CMK (cell line): ENCODE measurements around the gene PPM1G.
"Not testable (repeated sequence)": the region's sequence is repeated elsewhere in the genome, so short reads cannot be mapped to it uniquely, and the experiment has no call there.

Source experiments
- DNase-seq: peaks from one replicate; pipeline ENCODE4 v3.0.0-alpha.2; 2010; ENCODE audit warnings: low read depth

PPM1G gene, protein sequence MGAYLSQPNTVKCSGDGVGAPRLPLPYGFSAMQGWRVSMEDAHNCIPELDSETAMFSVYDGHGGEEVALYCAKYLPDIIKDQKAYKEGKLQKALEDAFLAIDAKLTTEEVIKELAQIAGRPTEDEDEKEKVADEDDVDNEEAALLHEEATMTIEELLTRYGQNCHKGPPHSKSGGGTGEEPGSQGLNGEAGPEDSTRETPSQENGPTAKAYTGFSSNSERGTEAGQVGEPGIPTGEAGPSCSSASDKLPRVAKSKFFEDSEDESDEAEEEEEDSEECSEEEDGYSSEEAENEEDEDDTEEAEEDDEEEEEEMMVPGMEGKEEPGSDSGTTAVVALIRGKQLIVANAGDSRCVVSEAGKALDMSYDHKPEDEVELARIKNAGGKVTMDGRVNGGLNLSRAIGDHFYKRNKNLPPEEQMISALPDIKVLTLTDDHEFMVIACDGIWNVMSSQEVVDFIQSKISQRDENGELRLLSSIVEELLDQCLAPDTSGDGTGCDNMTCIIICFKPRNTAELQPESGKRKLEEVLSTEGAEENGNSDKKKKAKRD

GRCh38 chr2:27409321-27410073 is at the start of gene PPM1G:
PPM1G (minus strand) TSS chr2:27409591; CDS start chr2:27409422, 169 bp downstream.
- DNase-seq = peak; percentile 90

DNA sequence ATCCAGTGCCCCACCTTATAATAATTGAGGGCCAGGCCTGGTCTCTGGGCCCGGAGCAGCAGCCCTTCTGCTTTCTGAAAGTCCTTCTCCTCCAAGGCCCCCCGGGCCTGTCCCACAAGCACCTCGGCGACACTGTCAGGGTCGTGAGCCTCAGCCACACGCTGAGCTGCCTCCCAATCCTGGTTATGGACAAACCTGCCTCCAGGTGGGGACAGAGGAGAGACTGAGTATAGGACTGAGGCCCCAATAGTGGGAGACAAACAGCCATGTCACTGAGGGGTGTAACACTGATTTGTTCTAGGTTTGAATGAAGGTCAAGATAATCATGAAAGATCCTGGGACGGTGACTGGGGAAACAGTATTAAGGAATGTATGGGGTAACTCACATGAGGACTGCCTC is 44.6 kb upstream of the PPM1G start:
- no peak for DNase-seq

DNA sequence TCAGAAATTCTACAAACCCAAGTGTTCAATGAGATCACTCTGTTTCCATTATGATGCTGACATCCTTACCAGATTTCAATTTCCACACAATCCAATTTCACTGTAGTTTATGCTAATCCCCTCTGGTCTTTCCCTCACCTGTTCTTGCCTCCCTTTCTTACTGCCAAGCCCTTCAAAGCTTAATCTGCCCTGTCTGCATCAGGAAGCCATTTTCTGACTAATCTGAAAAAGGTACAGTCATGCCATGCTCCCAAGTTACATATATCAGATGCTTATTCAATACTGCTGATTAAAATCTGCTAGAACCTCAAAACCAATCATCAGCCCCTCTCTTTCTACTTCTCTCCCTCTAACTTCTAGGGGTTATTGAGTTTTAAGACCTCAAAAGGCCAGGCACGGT is 41.7 kb upstream of the PPM1G start:
- no peak for DNase-seq

DNA sequence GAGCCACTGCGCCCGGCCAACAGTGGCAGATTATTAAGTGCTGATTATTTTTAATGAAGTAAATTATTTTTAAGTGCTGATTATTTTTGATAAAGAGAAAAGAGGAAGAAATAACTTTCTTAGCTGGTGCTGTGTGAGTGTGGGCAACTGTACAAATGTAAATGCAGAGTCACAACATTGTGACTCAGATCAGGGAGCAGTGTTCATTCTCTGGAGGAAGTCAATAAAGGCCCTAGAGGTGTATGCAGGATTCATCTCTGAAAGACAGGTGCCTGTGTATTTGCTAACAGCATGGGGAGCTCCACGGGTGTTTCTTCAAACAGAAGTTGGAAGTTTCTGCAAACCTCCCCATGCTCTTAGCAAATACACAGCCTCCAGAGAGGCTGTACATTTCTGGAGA is 39.0 kb upstream of the PPM1G start:
- no peak for DNase-seq

DNA sequence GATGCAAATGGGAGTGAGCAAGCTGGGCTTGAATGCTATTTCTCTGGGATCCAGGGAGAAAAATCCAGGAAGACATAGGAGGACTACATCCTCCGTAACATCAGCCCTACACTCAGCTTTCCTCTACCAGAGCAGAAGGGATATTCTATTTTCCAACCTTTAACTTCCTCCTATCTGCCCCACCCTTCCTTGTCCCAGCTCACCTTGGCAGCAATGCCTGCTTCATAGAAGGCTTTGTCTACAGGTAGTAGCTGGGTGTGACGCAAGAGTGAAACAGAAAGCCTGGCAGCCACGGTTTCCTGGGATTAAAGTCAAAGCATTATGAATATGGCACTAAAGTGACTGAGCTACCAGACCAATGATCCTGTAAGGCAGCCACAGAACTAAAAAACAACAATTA is 36.7 kb upstream of the PPM1G start:
- no peak for DNase-seq

GRCh38 chr2:27445615-27446014 is 36.2 kb upstream of the PPM1G start:
- DNase-seq = no peak

DNA sequence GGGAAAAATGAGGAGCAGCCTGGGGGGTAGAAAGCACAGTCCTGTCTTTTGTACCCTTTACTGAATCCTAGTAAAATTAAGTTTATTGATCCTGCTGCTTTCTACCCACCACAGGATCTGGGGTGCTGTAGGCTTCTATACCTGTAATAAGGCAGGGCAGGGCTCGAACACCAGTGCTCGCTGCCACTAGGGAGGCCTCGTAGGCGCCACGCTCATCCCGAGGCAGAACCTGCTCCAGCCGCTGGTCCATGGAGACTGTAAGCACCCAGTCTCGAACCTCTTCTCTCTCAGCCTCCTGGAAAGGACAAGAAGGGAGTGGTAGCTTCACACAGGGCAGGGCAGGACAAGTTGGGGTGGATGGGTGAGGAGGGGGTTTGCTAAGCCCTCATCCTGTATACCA is 35.8 kb upstream of the PPM1G start:
- DNase-seq = no peak

DNA sequence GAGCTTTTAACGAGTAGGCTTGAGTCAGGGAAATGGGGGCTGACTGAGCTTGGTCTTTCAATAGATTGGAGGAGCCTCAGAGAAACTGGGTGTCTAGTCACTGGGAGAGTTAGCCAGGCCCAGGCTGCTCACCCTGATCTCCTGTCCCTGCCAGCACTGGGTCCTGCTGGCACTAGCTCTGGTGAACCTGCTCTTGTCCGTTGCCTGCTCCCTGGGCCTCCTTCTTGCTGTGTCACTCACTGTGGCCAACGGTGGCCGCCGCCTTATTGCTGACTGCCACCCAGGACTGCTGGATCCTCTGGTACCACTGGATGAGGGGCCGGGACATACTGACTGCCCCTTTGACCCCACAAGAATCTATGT is 33.5 kb upstream of the PPM1G start:
- no peak for DNase-seq

DNA sequence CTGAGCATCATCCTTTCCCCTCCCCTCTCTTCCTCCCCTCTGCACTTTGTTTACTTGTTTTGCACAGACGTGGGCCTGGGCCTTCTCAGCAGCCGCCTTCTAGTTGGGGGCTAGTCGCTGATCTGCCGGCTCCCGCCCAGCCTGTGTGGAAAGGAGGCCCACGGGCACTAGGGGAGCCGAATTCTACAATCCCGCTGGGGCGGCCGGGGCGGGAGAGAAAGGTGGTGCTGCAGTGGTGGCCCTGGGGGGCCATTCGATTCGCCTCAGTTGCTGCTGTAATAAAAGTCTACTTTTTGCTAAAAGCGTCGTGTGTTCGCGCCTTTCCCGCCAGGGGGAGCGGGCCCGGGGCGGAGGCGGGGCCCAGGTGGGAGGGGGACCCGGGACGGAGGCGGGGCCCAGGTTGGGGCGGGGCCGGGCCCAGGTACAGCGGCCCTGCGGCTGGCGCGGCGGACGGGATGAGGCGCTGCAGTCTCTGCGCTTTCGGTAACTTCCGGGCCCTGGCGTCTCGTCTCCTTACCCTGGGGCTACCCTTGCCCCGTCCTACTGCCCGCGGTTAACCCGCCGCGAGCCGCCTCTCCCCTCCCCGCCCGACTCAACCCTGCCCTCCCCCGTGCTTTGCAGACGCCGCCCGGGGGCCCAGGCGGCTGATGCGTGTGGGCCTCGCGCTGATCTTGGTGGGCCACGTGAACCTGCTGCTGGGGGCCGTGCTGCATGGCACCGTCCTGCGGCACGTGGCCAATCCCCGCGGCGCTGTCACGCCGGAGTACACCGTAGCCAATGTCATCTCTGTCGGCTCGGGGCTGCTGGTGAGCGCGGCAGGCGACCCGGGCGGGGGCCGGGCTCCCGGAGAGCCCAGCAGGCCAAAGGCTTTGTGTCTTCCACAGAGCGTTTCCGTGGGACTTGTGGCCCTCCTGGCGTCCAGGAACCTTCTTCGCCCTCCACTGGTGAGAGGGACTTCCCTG is 32.8 kb upstream of the PPM1G start, which contains the start of gene KRTCAP3:
KRTCAP3 (plus strand) TSS at position 424 of the 962 bp plus-strand sequence; CDS start at position 456, 32 bp downstream.
- no peak for DNase-seq

- no peak for DNase-seq
Observed at GRCh38 chr2:27441226-27441926, 32.0 kb upstream of the PPM1G start.

DNA sequence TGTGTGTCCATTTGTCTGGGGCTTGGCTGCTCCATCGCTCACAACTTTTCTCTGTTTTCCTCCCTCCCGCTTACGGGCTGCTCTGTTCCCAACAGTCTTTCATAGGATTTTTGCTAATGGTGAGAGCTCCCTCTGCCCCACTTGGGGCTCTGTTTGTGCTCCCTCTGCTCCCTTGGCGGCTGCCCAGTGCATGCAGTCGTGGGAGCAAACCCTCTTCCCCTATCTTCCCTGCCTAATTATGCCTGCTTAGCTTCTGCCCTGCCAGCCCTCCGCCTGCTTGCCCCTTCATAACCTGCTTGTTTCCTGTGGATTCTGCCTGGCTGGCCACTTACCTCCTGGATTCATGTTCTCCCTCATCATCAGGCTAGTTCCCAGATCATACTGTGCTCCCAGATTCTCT is 26.2 kb upstream of the PPM1G start:
- DNase-seq = no peak

DNA sequence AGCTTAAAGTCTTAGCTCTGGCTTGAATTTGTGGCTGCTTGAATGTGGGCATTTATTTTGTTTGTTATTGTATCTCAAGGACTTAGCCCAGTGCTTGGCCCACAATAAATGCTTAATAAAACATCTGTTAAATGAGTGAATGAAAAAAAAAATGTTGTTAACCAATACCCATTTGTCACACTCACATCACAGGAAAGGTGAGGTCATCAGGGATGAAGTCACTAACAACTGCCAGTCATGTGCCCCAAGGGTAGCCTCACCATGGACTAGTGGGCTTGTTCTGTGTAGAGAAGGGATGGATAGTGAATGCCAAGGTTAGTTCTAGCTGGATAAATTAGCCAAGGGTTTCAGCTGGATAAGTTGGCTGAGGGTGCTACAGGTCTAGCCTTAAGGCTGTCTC is 22.0 kb upstream of the PPM1G start:
- DNase-seq = no peak

DNA sequence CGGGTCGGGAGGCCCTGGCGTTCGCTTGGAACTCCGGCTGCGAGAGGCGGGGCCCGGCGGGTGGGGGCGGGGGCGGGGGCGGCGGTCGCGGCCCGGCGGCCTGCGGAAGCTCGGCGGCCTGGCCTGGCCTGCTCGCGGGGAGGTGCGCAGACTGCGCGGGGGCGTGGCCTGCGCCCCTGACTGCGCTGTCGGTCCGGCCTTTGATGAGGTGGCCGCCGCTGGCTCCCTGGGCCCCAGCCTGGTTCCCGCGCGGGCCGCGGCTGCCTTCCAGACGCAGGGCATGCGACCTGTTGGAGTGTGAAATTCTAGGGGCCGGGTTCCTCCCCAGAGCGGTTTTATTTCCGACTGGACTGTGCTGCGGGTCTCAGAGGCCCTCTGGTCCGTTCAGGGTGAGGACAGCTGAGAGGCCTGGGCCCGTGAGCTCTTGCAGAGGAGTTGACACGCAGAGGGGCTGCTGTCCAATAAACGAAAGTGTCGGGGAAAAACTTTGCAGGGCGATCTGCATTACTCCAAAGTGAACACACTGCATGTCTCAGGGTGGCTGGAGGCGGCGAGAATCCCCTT is 19.7 kb upstream of the PPM1G start:
- DNase-seq = peak; percentile 68

GRCh38 chr2:27428213-27428977 is 19.0 kb upstream of the PPM1G start, which contains the start of gene NRBP1:
NRBP1 (plus strand) TSS chr2:27428631; CDS start chr2:27433274, 4,643 bp downstream.
- DNase-seq = peak; percentile 79

- DNase-seq = no peak
Observed at GRCh38 chr2:27427863-27428212, 18.4 kb upstream of the PPM1G start.

- DNase-seq = not testable (repeated sequence)
Observed at GRCh38 chr2:27425039-27425438, 15.6 kb upstream of the PPM1G start.

DNA sequence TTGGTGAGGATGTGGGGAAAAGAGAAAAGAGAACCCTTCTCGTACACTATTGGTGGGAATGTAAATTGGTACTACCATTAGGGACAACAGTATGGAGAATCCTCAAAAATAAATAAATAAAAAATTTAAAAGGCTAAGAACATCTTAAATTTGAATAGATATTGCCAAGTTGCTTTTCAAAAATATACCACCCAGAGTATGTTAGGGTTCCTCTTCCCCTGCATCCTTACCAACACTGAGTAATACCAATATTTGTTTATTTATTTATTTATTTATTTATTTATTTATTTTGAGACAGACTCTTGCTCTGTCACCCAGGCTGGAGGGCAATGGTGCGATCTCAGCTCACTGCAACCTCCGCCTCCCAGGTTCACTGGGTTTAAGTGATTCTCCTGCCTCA is 13.6 kb upstream of the PPM1G start:
- no peak for DNase-seq

- DNase-seq = no peak
Observed at GRCh38 chr2:27421660-27422250, 12.4 kb upstream of the PPM1G start.

DNA sequence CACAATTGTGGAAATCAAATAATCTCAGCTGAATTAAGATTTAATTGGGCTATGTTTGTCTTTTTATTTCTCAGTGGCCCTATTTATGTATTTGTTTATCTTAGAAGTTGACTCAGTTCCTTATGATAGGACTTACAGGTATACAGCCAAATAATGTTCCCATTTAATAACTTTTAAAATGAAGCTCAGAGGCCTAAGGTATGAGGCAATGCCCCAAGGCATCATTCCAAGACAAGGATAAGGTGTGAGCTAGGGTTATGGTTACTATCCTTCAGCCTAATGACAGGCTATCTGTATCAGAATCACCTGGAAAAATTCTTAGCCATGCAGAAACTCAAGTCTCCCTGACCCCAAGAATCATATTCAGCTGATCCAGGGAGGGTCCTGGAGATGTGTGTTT is 11.6 kb upstream of the PPM1G start:
- DNase-seq = no peak

DNA sequence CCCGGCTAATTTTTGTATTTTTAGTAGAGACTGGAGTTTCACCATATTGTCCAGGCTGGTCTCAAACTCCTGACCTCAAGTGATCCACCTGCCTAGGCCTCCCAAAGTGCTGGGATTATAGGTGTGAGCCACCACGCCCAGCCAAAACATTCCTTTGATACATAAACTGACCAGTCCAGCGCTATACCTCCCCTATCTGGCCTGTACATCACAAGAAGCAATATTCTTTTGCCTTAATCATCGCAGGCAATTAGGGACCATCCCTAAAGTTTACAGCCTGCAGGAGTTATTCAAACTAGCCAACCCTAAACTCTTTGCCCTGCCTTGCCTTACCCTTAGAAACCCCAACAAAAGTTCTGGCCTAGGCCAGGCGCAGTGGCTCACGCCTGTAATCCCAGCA is 6.8 kb upstream of the PPM1G start:
- DNase-seq = no peak
